ENCODE measurements around the gene KIF14.
"Not testable (repeated sequence)": the region's sequence is repeated elsewhere in the genome, so short reads cannot be mapped to it uniquely, and the experiment has no call there.

Gene KIF14

DNA sequence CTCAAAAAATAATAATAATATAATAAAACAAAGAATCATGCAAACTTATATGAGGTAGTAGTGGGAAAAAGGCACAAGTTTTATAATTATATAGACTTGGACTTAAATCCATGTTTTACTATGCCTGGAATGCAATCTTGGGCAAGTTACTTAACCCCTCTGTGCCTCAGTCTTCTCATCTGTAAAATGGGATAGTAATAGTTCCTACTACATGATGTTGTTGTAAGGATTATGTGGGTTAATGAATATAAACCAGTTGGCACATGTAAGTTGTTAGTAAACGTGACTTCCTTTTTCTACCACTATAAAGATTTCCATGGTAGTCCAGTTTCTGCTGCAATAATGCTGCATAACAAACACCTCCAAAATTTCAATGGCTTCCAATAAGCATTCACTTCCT, 10.8 kb upstream of the KIF14 start:
- DNase-seq (ENCODE audit: low read depth in 2 of 3, low spot score in 1 of 3), result no peak

DNA sequence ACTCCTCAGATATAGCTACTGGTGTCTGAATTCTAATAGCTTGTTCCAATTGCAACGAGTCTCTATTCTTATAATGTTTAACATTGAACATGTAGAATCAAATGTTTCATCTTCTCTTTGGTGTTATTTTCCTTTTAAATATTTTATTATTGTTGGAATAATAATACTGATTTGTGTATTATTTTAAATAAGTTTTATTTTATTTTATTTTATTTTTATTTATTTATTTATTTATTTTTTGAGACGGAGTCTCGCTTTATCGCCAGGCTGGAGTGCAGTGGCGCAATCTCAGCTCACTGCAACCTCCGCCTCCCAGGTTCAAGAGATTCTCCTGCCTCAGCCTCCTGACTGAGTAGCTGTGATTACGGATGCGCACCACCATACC, 10.0 kb upstream of the KIF14 start:
- DNase-seq (ENCODE audit: low read depth in 2 of 3, low spot score in 1 of 3), result not testable (repeated sequence)

- DNase-seq (ENCODE audit: low read depth in 2 of 3, low spot score in 1 of 3), result no peak
Observed at GRCh38 chr1:200629876-200630514, 9.4 kb upstream of the KIF14 start.

GRCh38 chr1:200628223-200628881, 7.8 kb upstream of the KIF14 start:
- DNase-seq (ENCODE audit: low read depth in 2 of 3, low spot score in 1 of 3), result peak in 2 of 3 donors; percentile 28 to 60

- DNase-seq (ENCODE audit: low read depth in 2 of 3, low spot score in 1 of 3), result no peak
Observed at GRCh38 chr1:200627575-200628222, 7.1 kb upstream of the KIF14 start.

DNA sequence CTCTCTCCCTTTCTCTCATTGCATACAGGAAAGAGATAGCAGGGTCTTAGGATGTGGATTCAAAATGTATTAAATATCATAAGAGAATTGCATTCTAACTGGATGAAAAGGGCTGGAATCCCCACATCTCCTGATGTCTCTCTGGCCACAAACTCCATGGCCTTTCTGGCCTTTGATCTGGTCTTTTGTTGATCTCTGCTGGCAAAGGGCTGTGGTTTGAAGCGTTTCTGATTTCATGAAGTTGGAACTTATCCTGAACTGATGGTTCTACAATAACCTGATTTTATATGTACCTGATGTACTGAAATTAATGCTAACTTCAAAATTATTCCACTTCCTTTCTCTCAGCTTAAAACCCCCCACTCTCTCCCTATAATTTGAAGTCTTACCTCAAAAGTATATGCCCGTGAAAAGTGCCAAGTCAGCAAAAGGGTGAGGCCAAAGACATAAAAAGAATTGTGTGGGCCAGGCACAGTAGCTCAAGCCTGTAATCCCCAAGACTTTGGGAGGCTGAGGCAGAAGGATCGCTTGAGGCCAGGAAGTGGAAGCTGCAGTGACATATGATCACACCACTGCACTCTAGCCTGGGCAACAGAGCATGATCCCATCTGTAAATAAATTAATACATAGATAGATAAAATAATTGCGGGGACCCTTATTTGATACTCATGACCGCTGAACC, 6.4 kb upstream of the KIF14 start:
- DNase-seq (ENCODE audit: low read depth in 2 of 3, low spot score in 1 of 3), result no peak

DNA sequence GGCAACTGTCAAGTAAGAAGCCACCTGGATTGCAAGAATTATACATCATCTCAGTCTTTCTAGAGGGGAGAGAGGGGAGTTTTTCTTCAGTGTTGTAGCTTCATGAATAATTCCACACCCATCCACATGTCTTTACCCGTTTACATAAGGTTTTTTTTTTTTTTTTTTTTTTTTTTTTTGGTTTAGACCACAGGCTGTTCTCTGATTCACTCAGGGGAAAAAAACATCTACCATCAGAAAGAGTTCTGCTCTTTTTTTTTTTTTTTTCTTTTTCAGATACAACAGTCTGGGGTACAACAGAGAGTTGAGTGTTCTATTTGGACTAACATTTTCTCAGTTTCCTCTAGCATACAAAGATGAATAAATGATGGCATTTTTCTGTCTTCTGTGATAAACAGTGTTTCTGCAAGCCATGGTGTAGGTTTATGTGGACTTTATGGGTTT, 4.9 kb upstream of the KIF14 start:
- no peak for DNase-seq (ENCODE audit: low read depth in 2 of 3, low spot score in 1 of 3)

- no peak for DNase-seq (ENCODE audit: low read depth in 2 of 3, low spot score in 1 of 3)
Observed at GRCh38 chr1:200624679-200625335, 4.3 kb upstream of the KIF14 start.

GRCh38 chr1:200619894-200620272, 668 bp downstream of the KIF14 start:
- DNase-seq (ENCODE audit: low read depth in 2 of 3, low spot score in 1 of 3), result no peak

DNA sequence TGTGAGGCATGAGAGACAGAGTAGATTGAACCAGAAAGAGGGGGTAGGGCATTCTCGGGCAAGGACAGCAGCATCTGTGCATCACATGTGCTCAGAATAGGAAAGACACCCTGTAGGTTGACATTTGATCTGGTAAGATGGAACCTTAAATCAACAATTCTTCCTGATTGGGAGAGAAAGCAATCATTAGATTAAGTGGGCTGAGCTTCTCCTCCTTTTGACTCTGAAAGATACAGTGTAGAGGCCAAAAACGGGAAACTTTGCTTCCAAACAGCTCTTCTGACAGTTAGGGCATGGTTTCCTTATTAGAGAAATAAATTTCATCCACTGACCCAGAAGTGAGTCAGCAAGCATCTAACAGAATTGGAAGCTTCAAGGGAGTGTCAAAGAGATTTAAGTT, 9.7 kb downstream of the KIF14 start:
- no peak for DNase-seq (ENCODE audit: low read depth in 2 of 3, low spot score in 1 of 3)

GRCh38 chr1:200602632-200603031, 17.9 kb downstream of the KIF14 start:
- no peak for DNase-seq (ENCODE audit: low read depth in 2 of 3, low spot score in 1 of 3)

- DNase-seq (ENCODE audit: low read depth in 2 of 3, low spot score in 1 of 3), result no peak
Observed at GRCh38 chr1:200590001-200590400, 30.6 kb downstream of the KIF14 start.

- DNase-seq (ENCODE audit: low read depth in 2 of 3, low spot score in 1 of 3), result no peak
Observed at GRCh38 chr1:200588698-200589097, 31.9 kb downstream of the KIF14 start.

- no peak for DNase-seq (ENCODE audit: low read depth in 2 of 3, low spot score in 1 of 3)
Observed at GRCh38 chr1:200564319-200564718, 56.2 kb downstream of the KIF14 start.

DNA sequence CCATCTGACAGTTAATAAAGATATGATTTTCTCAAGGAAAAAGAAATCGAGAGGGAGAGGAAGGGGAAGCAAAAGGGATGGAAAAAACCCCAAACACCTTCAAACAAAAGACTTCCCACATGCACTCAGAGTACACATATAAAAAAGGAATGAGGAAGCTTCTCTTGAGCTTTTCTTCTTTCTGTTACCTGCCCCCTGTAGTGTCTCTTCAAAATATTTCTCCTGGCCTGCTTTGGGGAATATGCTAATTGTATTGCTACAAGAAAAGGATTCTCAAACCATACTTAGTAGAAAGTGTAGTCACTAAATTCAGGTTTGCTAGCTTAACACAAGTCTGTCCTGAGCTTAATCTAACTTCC, 58.7 kb downstream of the KIF14 start:
- no peak for DNase-seq (ENCODE audit: low read depth in 2 of 3, low spot score in 1 of 3)

- DNase-seq (ENCODE audit: low read depth in 2 of 3, low spot score in 1 of 3), result peak in 1 of 3 donors; percentile 30
Observed at GRCh38 chr1:200558866-200559459, 61.6 kb downstream of the KIF14 start.

DNA sequence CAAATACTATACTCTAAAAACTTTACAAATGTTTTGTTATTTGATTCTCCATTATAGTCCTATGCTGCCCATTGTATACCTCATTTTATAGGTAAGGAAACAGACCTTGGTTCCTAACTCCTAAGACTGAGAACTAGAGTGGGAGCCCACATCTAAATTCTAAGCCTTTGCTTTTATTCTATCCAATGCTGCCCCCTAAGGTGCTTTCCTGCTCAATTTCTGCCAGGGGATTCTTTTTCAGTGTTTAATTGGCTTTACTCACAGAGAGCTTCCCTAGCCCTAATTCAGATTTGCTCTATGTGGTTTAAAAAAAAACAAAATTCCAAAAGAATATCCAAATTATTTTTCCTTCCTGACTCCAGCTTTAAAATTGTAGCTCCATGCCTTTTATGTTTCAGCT, 64.5 kb downstream of the KIF14 start:
- DNase-seq (ENCODE audit: low read depth in 2 of 3, low spot score in 1 of 3), result no peak

GRCh38 chr1:200552737-200553136, 67.8 kb downstream of the KIF14 start:
- DNase-seq (ENCODE audit: low read depth in 2 of 3, low spot score in 1 of 3), result not testable (repeated sequence)

DNA sequence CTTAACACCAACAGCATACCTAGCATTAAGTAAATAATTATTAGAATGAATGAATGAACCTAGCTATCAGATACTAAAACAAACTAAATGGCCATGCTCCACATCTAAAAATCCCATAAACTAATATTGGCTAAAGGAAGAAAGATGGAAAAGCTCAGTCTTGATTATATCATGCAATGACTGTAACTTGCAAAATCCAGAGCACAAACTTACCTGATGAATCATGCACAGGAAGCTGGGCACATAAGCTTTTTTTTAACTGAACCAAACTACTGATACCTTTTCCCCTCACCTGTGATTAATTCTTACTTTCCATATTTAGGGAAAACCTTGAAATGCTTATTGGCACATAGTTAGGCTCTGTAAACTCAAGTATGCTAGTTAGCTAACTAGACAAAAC, 70.2 kb downstream of the KIF14 start:
- no peak for DNase-seq (ENCODE audit: low read depth in 2 of 3, low spot score in 1 of 3)

GRCh38 chr1:200547386-200547785, 73.2 kb downstream of the KIF14 start:
- no peak for DNase-seq (ENCODE audit: low read depth in 2 of 3, low spot score in 1 of 3)

- DNase-seq (ENCODE audit: low read depth in 2 of 3, low spot score in 1 of 3), result no peak
Observed at GRCh38 chr1:200546577-200546976, 74.0 kb downstream of the KIF14 start.

Data from stimulated activated CD4-positive, alpha-beta T cell treated with anti-CD3 and anti-CD28 coated beads, Interleukin-12 subunit alpha, Interleukin-12 subunit beta, amount 100 ng/mL, for 48 hours (primary cell).